C4-2B (cell line): ENCODE results near the gene SNAPC2.

Experiments
- H3K27ac ChIP-seq: fragments of 450-650 bp; 2 replicates; pipeline ENCODE4 v1.5.1; 2017
- CTCF ChIP-seq: fragments of 450-650 bp; conservative IDR thresholded peaks from 2 replicates; pipeline ENCODE4 v1.5.1; 2017; ENCODE audit warnings: mild to moderate bottlenecking
- ZFX ChIP-seq: fragments of 450-650 bp; IDR thresholded peaks from 2 replicates; pipeline ENCODE4 v1.6.1; 2017

Gene SNAPC2

DNA sequence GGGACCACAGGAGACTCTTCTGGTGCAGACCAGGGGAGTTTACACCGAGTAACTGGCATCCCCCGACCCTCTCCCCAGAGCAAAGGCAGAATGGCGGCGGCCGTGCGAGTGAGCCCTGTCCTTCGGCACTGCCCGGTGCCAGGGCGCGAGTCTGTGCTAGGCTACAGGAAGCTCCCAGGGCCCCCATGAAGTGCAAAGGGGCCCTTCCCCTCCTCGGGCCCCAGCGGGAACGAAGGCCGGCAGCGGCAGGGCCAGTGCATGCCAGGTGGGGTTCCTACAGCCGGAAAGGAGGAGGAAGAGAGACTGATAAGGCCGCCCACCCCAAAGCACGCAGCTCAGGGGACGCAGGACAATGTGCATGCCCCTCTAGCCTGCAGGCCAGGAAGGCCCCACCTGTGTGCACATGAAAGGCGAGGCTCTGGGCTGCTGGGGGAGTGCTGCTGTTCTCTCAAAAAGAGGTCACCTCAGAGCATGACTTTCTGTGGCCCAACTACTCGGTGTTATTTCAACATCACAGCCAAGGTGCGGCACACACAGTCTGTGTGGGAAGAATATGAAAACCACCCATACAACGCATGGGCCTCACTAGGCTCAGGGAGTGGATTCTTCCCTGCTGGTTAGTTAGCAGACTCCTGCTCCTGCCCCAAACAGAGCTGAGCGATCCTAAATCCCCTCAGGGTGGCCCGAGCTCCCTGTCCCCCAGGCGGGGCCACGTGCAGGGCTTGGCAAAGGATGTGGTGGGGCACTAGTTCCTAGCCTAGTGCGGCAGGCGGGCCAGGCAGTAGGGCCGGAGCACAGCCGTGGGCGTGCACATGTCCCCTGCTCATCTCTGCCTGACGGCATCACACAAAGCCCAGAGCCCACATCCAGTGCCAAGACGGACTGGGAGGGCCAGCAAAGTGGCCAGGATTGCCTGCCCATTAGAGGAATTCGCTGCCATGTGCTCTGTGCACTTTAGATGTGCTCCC lies 51.7 kb downstream of the SNAPC2 start:
- TF ChIP-seq ZFX (no peak), CTCF (no peak)
- no peak overlapping the region for H3K27ac ChIP-seq
